NCI-H460 (cell line): Measurements from ENCODE around the gene HMG20A. TPM values are rescaled to one million over a fixed set of nuclear protein-coding genes. Genes with fewer than 3 reads are reported as not detected.

ENCODE experiments used
- DNase-seq: peaks from one replicate; pipeline ENCODE4 v3.0.0-alpha.2; 2016; ENCODE audit warnings: low read depth; ENCODE audit errors: extremely low read depth
- total RNA-seq: library from RNA; depleted of rRNA; stranded (reverse); fragments of >200 nt; shearing (Covaris generic); gene quantifications from 2 replicates; pipeline ENCODE4 v1.2.3, GENCODE V29; 2014

HMG20A gene
- total RNA-seq, 1 experiment from 2014 or later = 28.7 TPM

GRCh38 chr15:77425104-77425503 is 4.4 kb downstream of the HMG20A start:
- no peak for DNase-seq

GRCh38 chr15:77426377-77426776 is 5.7 kb downstream of the HMG20A start:
- no peak for DNase-seq

DNA sequence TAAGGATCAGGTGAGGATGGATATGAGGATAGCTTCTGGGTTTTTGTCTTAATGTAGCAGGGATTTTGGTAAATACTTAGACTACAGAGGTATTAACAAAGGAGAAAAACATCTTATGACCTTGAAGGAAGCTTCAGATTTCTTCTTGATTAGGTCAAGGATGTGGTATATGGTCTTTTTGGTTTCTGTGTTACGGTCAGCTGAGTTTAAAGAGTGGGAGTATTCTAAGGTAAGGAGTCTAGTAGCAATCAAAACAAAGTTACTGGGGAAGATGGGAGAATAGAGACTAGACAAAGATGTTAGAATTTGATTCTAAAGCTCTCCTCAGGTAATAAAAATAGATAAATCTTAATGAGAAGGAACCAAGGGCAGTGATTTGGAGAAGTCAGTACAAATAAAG is 6.2 kb downstream of the HMG20A start:
- no peak for DNase-seq

GRCh38 chr15:77430213-77430612 is 9.5 kb downstream of the HMG20A start:
- DNase-seq = no peak

GRCh38 chr15:77430652-77431051 is 10.0 kb downstream of the HMG20A start:
- DNase-seq = no peak

DNA sequence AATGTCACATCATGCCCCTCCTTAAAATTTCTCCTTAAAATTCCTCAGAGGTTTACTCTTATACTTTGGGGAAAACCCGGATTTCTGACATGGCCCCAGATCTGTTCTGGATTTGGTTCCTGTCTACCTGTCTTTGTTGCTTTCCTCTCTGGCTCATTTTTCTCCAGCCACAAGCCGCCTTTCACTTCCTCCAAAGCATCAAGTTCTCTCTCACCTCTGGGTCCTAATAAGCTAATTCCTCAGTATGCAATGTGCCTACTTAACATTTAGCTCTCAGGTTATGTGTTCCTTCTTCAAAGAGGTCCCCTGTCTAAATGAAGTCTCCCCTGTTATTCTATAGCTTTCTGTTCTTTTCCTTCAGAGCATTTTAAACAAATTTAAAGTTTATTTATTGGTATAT is 16.1 kb downstream of the HMG20A start:
- no peak for DNase-seq

DNA sequence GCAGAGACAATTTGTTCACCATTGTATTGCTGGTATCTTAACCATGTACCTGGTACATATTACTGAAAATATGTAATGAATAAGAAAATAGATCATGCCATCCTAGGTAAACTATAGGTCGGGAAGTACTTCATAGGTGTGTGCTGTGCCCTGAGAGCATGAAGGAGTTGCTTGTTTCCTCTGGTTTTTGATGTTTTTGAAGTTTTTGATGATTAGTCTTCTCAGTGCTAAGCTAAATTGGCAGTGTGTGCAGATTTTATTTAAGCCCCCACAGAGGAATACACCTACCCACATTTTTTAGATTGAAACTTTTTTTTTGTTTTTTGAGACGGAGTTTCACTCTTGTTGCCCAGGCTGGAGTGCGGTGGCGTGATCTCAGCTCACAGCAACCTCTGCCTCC is 16.6 kb downstream of the HMG20A start:
- no peak for DNase-seq

DNA sequence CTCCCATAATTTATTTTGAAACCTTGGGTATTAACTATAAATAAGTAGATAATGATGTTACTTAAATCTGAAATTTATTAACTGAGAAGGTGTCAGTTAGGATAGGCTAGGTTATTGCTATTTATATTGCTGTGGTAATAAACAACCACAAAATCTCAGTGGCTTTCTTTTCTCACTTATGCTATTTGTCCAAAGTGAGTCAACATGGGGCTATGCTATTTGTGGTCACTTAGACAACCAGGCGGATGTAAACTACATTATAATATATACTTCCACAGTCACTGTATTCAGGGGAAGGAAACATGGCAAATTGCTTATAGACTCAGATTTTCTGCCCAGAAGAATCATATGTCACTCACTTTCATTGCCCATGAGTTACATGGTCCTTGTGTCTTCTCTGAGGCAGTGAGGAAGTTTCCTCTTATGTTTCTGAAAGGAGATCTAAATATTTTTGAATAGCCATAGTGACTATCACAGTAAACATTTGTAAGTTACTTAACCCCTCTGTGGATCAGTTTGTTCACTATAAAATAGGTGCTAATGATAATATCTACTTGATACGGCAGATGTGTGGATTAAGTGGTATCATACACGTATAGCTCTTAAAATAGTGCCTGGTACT is 19.8 kb downstream of the HMG20A start:
- no peak for DNase-seq

DNA sequence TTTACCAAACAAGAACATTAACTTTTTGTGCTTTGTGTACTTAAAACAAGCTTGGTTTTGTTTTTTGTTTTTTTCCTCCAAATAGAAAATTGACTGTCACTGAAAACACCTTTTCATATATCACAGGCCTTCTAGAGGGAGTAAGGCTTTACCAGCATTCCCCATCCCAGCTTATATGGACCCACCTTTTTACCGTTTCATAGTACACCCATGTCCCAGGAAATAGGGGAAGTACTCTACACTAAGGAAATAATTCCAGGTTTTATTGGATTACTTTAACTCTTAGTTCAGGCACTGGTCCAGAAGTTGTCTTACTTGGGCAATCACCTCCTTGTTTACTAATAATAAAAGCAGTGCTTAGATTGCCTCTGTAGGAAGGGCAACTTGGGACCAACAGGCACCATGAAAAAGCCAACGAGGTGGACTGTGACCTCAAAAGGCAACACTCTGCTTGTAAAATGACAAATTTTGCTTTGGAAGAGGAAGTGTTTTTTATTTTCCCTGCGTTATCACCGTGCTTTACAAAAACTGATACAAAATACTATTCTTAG is 26.2 kb downstream of the HMG20A start:
- no peak for DNase-seq

DNA sequence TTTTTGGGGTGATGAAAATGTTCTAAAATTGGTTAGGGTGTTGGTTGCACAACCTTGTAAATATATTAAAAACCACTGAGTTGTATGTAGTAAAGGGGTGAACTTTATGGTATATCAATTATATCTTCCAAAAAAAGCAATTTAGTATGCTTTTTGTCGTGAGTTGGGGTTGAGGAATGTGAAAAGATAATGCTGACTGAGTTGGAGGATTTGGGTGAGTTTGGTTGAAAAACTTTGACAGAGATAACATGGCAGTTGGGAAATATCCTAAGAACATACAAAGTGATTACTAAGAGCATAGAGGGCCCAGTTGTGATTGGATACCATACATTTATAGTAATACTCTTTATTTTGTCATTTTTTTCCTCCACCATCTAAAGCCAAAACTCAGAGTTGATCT is 33.6 kb downstream of the HMG20A start:
- no peak for DNase-seq

DNA sequence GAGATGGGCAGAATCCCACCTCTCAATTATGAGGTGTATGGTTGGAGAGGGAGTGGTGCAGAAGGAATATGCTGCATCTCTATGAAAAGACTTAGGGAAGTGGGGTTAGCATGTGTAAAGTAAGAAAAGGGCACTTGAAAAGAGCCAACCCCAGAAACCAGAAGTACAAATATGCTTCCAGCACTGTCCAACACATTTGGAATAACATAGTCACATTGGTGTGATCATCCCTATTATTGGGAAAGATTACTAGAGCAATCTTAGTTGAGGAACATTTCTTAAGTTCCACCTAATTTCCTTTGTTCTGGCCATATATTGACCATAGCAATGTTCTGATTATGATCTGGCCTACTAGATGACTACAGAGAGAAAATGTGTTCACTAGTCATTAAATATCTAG is 34.3 kb downstream of the HMG20A start:
- DNase-seq = no peak

- no peak for DNase-seq
Measured at GRCh38 chr15:77455696-77456321, 35.1 kb downstream of the HMG20A start.

DNA sequence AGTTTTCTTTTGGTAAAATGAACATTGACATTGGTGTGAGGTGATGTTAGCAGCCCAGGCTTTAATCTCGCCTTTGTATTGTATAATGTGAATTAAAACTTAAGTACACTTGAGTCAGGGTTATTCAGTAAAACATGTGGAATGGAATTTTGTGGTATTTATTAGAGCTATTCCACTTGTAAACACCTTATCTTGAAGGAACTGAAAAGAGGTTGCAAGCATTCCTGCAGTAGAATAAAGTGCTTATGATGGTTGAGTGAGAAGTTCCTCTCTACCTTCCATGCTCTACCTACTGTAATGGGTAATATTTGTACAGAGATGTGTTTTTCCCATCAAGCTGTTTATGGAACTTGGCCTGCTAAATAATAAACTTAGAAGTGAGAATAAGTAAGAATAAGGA is 36.1 kb downstream of the HMG20A start:
- no peak for DNase-seq

DNA sequence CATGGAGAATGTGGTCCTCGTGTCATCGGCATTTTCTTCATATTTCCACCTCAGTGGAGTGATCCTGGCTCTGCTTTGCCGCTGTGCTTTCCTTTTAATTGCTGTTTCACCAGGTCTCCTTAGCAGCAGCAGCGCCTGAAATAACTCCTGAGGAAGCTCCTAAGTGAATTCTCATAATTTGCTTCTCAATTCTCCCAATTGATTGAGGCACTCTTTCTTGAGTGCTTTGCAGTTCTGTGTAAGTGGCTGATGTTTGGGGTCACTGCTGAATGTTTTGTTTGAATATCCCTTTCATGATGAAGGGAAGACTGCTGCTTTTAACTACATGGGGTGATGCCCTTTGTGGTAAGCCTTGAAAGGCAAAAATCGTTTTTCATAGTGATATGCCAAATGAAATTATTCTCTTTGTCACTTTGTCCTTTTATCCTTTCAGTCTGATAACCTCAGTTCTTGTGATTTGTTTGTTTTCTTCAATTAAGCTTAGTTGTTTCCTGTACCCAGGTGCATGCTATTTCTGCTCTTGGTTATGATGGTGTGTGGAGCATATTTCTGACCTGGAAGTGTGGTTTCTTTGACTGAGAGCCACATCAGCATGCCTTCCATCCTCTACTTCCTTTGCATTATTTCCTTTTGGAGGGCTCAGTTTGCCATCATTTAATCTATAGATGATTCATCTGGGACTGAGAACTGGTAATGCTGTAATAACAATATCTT is 36.7 kb downstream of the HMG20A start:
- DNase-seq = no peak

- no peak for DNase-seq
Measured at GRCh38 chr15:77457905-77458265, 37.2 kb downstream of the HMG20A start.

GRCh38 chr15:77459031-77459430 is 38.3 kb downstream of the HMG20A start:
- DNase-seq = no peak

- DNase-seq = no peak
Measured at GRCh38 chr15:77461486-77461885, 40.8 kb downstream of the HMG20A start.

GRCh38 chr15:77464129-77464865 is 43.6 kb downstream of the HMG20A start:
- no peak for DNase-seq

- no peak for DNase-seq
Measured at GRCh38 chr15:77466521-77466920, 45.8 kb downstream of the HMG20A start.

- no peak for DNase-seq
Measured at GRCh38 chr15:77468896-77469295, 48.2 kb downstream of the HMG20A start.

GRCh38 chr15:77470235-77470634 is 49.5 kb downstream of the HMG20A start:
- no peak for DNase-seq
